ENCODE measurements around the gene TAF1D. TPM values are rescaled to one million over a fixed set of nuclear protein-coding genes. Genes with fewer than 3 reads are reported as not detected.
"Not testable (repeated sequence)": the region's sequence is repeated elsewhere in the genome, so short reads cannot be mapped to it uniquely, and the experiment has no call there.

TAF1D gene
- 100 to 1,000 TPM; 106 to 281 (median 127) TPM for total RNA-seq

GRCh38 chr11:93741094-93741881 lies at the start of gene TAF1D, which contains the start of gene C11orf54:
Gene TAF1D, minus strand, starts transcription at chr11:93741495. Its CDS starts 2,191 bp downstream, at chr11:93739304.
Gene C11orf54, plus strand, starts transcription at chr11:93741672. Its CDS starts 5,722 bp downstream, at chr11:93747394.
- peak; percentile 96 for ATAC-seq (ENCODE audit: low FRiP score)
- DNase-seq (ENCODE audit: low spot score), result peak; percentile 93
- TF ChIP-seq CTCF (IDR thresholded peaks at IDR 0.05), result no peak

GRCh38 chr11:93784935-93785360 lies 43.7 kb upstream of the TAF1D start:
- ATAC-seq (ENCODE audit: low FRiP score) (no peak), DNase-seq (ENCODE audit: low spot score) (no peak)
- TF ChIP-seq CTCF (IDR thresholded peaks at IDR 0.05), result no peak

GRCh38 chr11:93784145-93784934 lies 43.0 kb upstream of the TAF1D start, which contains the start of gene MED17:
Gene MED17, plus strand, starts transcription at chr11:93784282. Its CDS starts 232 bp downstream, at chr11:93784514.
- peak; percentile 100 for ATAC-seq (ENCODE audit: low FRiP score)
- no peak for TF ChIP-seq CTCF (IDR thresholded peaks at IDR 0.05)

GRCh38 chr11:93783765-93784144 lies 42.5 kb upstream of the TAF1D start:
- ATAC-seq (ENCODE audit: low FRiP score) (peak; percentile 47), DNase-seq (ENCODE audit: low spot score) (no peak)
- no peak for TF ChIP-seq CTCF (IDR thresholded peaks at IDR 0.05)

More at GRCh38 chr11:93784145-93784934, 43.0 kb upstream of the TAF1D start, which contains the start of gene MED17:
- DNase-seq (ENCODE audit: low spot score), result peak; percentile 73

- TF ChIP-seq CTCF (IDR thresholded peaks at IDR 0.05), result no peak
- ATAC-seq (ENCODE audit: low FRiP score), result no peak
Observed at GRCh38 chr11:93783362-93783761, 42.1 kb upstream of the TAF1D start.

GRCh38 chr11:93775289-93775688 lies 34.0 kb upstream of the TAF1D start:
- DNase-seq (ENCODE audit: low spot score), result no peak

More at GRCh38 chr11:93783362-93783761, 42.1 kb upstream of the TAF1D start:
- DNase-seq (ENCODE audit: low spot score), result no peak

GRCh38 chr11:93774560-93774959 lies 33.3 kb upstream of the TAF1D start:
- ATAC-seq (ENCODE audit: low FRiP score); DNase-seq (ENCODE audit: low spot score): not testable (repeated sequence)

More at GRCh38 chr11:93775289-93775688, 34.0 kb upstream of the TAF1D start:
- TF ChIP-seq CTCF (IDR thresholded peaks at IDR 0.05), result no peak
- no peak for ATAC-seq (ENCODE audit: low FRiP score)

Measured in omental fat pad (tissue), 4 donors.